Glutamatergic neuron (in vitro differentiated cells): Measurements from ENCODE around the gene WNT4. TPM values are rescaled to one million over a fixed set of nuclear protein-coding genes. Genes with fewer than 3 reads are reported as not detected.
A peak's percentile ranks its signal among the peaks of the same experiment; 100 is the strongest.

Experiments used
- DNase-seq: peaks from one replicate; pipeline ENCODE4 v3.0.0; 2022
- H3K27ac Mint-ChIP-seq: one replicate; pipeline ENCODE4 v1.8.0; 2020; ENCODE audit warnings: mild to moderate bottlenecking, mixed read lengths, inconsistent platforms; ENCODE audit not compliant: unreplicated experiment
- H3K27me3 Mint-ChIP-seq: one replicate; pipeline ENCODE4 v1.8.0; 2020; ENCODE audit warnings: mild to moderate bottlenecking, moderate library complexity, mixed read lengths, inconsistent platforms; ENCODE audit not compliant: unreplicated experiment
- H3K36me3 Mint-ChIP-seq: one replicate; pipeline ENCODE4 v1.8.0; 2020; ENCODE audit warnings: mild to moderate bottlenecking, mixed read lengths, inconsistent platforms; ENCODE audit not compliant: unreplicated experiment
- H3K4me1 Mint-ChIP-seq: one replicate; pipeline ENCODE4 v1.8.0; 2020; ENCODE audit warnings: mild to moderate bottlenecking, low read depth, mixed read lengths, inconsistent platforms; ENCODE audit not compliant: unreplicated experiment
- H3K4me3 Mint-ChIP-seq: one replicate; pipeline ENCODE4 v1.8.0; 2020; ENCODE audit warnings: mild to moderate bottlenecking, mixed read lengths, inconsistent platforms; ENCODE audit not compliant: unreplicated experiment
- H3K9me3 Mint-ChIP-seq: one replicate; pipeline ENCODE4 v1.8.0; 2020; ENCODE audit warnings: mild to moderate bottlenecking, moderate library complexity, mixed read lengths, inconsistent platforms; ENCODE audit not compliant: unreplicated experiment
- total RNA-seq: library from RNA; stranded (reverse); fragmentation: NEBNext Ultra II Directional; extraction: Animal tissue kit (Norgen Biotek cat#: 25700); gene quantifications from one replicate; pipeline ENCODE4 v1.2.1, GENCODE V29; 2021; ENCODE audit not compliant: unreplicated experiment
- TF ChIP-seq, protein P1 (sequence below): fragments of 200-600 bp; sonication (generic); IDR thresholded peaks from one replicate; pipeline ENCODE4 v1.5.0; 2021; ENCODE audit not compliant: partially characterized antibody, unreplicated experiment

The WNT4 gene
- total RNA-seq, 1 donor from 2014 or later: not detected

DNA sequence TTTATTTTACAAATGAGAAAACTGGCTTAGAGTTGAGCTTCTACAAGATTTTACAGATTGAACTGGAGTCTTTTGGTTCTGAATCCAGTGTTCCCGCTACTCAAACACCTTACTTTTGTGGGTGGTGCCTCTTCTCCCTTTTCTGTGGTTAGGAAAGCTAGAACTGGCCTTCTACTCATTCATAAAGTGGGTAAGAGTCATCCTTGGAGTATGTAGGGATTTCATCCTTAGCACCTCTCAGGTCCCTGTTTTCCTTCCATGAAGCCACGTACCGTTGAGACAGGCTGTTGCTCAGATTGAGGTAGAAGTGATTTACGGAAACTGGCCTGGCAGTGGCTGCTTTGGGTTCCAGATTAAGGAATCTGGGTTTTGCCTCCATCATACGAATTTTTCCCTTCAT, 35.8 kb downstream of the WNT4 start:
- Mint-ChIP-seq H3K27me3 (peaks cover 5% of the 10 kb centered on the region), H3K4me1 (peaks cover 2% of the 10 kb centered on the region), H3K4me3 (no peak overlapping the region), H3K36me3 (no peaks in the 10 kb centered on the region), H3K27ac (no peak overlapping the region), H3K9me3 (no peaks in the 10 kb centered on the region)
- DNase-seq: no peak
- TF ChIP-seq, protein P1, sequence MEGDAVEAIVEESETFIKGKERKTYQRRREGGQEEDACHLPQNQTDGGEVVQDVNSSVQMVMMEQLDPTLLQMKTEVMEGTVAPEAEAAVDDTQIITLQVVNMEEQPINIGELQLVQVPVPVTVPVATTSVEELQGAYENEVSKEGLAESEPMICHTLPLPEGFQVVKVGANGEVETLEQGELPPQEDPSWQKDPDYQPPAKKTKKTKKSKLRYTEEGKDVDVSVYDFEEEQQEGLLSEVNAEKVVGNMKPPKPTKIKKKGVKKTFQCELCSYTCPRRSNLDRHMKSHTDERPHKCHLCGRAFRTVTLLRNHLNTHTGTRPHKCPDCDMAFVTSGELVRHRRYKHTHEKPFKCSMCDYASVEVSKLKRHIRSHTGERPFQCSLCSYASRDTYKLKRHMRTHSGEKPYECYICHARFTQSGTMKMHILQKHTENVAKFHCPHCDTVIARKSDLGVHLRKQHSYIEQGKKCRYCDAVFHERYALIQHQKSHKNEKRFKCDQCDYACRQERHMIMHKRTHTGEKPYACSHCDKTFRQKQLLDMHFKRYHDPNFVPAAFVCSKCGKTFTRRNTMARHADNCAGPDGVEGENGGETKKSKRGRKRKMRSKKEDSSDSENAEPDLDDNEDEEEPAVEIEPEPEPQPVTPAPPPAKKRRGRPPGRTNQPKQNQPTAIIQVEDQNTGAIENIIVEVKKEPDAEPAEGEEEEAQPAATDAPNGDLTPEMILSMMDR: no peak

DNA sequence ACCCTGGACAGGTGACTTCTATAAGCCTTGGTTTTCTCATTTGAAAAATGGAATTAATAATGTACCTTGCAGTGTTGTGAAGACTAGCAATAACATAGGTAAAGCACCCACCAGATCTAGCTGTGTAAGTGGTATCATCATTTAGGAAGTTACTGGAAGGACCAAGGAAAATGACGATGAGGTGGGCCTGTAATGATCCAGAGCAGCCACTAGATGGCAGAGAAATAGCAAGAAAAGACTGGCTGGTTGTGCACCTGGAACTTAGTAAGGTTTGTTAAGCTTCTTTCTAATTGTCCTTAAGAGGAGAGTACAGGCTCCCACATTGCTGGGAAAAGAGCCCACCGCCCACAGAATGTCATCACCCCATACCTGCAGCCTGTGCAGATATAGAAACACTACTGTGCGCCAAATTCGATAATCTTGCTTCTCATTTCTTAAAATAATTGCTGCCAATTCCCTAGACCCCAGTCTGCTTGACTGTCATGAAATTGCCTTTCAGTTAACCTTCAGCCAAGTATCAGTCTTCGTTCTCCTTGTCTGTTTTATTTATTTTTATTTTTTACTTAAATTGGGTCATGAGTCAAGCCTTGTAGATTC, 37.2 kb downstream of the WNT4 start:
- H3K4me3 Mint-ChIP-seq: no peak overlapping the region
- peaks cover 2% of the 10 kb centered on the region for H3K27me3 Mint-ChIP-seq
- no peaks in the 10 kb centered on the region for H3K36me3 Mint-ChIP-seq
- DNase-seq: no peak
- H3K4me1 Mint-ChIP-seq: no peaks in the 10 kb centered on the region
- no peak overlapping the region for H3K27ac Mint-ChIP-seq
- H3K9me3 Mint-ChIP-seq: no peaks in the 10 kb centered on the region
- TF ChIP-seq, protein P1: peak; percentile 88

DNA sequence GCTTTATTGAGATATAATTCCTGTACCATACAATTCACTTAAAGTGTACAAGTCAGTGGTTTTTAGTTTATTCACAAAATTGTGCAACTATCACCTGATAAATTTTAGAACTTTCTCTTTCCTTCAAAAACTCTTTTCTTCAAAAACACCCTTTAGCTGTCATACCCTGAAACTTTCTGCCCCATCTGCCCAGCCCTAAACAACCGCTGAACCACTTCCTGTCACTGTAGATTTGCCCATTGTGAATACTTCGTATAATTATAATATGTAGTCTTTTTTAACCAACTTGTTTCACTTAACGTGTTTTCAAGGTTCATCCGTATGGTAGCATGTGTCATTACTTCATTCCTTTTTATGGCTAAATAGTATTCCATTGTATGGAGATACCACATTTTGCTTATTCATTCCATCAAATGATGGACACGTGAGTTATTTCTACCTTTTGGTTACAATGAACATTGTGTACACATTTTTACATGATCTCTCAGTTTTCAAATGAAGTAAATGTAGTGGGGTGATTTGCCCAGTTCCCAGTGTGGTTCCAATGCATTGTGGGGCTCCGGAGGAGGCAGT, 37.9 kb downstream of the WNT4 start:
- no peak for DNase-seq
- Mint-ChIP-seq H3K36me3 (no peaks in the 10 kb centered on the region), H3K27me3 (peaks cover 2% of the 10 kb centered on the region), H3K4me3 (no peak overlapping the region), H3K9me3 (no peaks in the 10 kb centered on the region), H3K27ac (no peak overlapping the region), H3K4me1 (no peaks in the 10 kb centered on the region)
- TF ChIP-seq, protein P1: no peak

- H3K4me3 Mint-ChIP-seq: no peak overlapping the region
- H3K27me3 Mint-ChIP-seq: peaks cover 4% of the 10 kb centered on the region
- TF ChIP-seq, protein P1: no peak
- H3K9me3 Mint-ChIP-seq: no peaks in the 10 kb centered on the region
- H3K4me1 Mint-ChIP-seq: no peaks in the 10 kb centered on the region
- no peak overlapping the region for H3K27ac Mint-ChIP-seq
- no peak for DNase-seq
- no peaks in the 10 kb centered on the region for H3K36me3 Mint-ChIP-seq
These were observed 38.8 kb downstream of the WNT4 start for GRCh38 chr1:22104094-22104493.

GRCh38 chr1:22102746-22103145, 40.2 kb downstream of the WNT4 start:
- TF ChIP-seq, protein P1: no peak
- H3K27me3 Mint-ChIP-seq: peaks cover 4% of the 10 kb centered on the region
- no peak overlapping the region for H3K27ac Mint-ChIP-seq
- no peaks in the 10 kb centered on the region for H3K9me3 Mint-ChIP-seq
- no peak for DNase-seq
- no peaks in the 10 kb centered on the region for H3K4me1 Mint-ChIP-seq
- H3K4me3 Mint-ChIP-seq: no peak overlapping the region
- H3K36me3 Mint-ChIP-seq: no peaks in the 10 kb centered on the region
